GM21825 (cell line): ENCODE measurements around the gene PODXL.
"Not testable (repeated sequence)": the region's sequence is repeated elsewhere in the genome, so short reads cannot be mapped to it uniquely, and the experiment has no call there.

Source experiments
- ATAC-seq: cut with Tn5 transposase; IDR thresholded peaks from one replicate; pipeline ENCODE4 v1.9.1; 2021; ENCODE audit warnings: mild to moderate bottlenecking, moderate library complexity; ENCODE audit not compliant: unreplicated experiment

PODXL gene

GRCh38 chr7:131497454-131497853 lies 59.0 kb downstream of the PODXL start:
- no peak for ATAC-seq

- ATAC-seq: no peak
Measured at GRCh38 chr7:131495669-131496498, 60.5 kb downstream of the PODXL start.

GRCh38 chr7:131494182-131494581 lies 62.2 kb downstream of the PODXL start:
- no peak for ATAC-seq

DNA sequence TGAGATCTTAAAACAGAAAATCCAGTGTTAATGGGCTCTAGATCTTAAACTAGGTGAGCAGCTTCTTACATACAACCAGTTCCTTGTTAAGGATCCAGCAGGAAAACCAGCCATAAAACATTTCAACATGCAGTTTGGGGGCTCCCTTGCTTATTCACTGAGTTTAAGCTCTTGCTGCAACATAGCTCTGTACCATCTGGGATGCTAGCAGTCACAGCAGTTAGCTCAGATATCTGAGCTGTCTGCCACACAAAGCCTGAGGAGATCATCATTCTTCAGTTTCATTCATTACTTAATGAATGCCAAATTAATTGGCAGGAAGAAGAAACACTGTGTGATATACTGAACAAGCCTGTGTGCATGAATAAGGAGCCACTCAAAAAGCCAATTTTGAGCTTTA lies 62.8 kb downstream of the PODXL start:
- ATAC-seq: no peak

DNA sequence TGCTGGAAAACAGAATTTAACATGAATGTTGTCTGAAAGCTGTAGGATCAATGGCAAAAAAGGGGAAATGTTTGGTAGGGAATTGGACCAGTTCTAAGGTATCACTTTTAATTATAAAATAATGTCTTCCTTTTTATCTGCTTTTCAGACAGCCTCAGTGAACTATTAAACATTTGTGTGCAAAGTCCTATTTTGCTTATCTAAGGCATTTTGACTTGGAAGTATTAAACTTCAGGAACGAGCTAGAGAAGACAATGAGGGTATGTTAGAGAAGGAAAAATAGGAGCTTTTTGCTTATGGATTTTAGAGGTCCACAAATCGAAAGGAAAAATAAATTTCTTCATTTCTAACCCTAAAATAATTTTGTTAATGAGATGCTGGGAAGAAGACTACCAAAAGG lies 63.3 kb downstream of the PODXL start:
- no peak for ATAC-seq

GRCh38 chr7:131489881-131490280 lies 66.5 kb downstream of the PODXL start:
- no peak for ATAC-seq

DNA sequence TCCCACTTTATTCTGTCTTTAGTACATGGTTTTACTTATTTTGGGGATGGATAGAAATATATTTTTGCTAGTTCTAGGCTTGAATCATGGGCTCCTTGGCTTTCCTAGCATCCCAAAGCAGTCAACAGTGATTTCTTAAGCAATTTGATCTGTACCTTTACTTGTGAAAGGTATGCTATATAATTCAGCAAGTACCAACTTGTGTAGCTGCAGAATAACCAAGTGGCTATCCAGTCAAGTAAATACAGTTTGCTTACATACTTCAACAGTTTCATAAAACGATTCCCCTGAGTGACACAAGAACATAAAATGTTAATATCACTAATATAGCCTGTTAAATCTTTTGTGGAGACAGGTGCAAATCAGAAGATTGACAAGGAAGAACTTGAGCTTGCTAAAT lies 67.2 kb downstream of the PODXL start:
- ATAC-seq: no peak

DNA sequence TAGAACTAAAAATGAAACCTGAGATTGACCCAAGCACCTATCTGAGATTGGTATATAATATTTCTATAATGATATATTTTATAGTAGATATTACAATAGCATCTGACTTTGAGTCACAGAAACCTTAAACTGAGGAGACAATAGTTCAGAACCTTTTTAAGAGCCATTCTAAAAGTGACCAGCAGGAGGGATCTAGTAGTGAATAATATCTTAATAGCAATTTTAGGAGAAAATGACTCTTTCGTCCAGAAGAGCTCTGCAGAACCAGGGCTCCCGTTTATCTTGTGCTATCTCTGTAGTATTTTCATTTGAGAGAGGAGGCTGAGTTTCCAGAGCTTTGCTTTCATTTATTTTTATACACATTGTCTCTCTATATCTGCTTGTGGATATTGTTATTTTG lies 68.1 kb downstream of the PODXL start:
- ATAC-seq: no peak

DNA sequence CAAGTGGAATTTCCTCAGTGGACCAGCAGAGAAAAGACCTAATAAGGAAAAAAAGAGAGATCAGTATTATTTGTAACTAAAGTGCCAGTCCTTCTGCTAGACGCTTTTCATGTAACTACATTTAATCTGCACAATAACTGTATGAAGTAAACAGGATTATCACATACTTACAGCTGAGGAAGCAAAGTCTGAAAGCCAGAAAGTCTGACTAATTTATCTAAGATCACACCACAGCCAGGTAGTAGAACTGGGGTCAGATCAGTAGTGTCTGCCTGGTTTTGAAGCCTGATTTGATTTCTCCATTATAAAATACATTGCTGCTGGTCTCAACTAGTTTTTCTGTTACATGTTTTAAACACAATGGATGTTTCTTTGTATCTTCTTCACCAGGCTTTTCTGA lies 69.2 kb downstream of the PODXL start:
- ATAC-seq: no peak

- no peak for ATAC-seq
Measured at GRCh38 chr7:131486346-131486745, 70.1 kb downstream of the PODXL start.

DNA sequence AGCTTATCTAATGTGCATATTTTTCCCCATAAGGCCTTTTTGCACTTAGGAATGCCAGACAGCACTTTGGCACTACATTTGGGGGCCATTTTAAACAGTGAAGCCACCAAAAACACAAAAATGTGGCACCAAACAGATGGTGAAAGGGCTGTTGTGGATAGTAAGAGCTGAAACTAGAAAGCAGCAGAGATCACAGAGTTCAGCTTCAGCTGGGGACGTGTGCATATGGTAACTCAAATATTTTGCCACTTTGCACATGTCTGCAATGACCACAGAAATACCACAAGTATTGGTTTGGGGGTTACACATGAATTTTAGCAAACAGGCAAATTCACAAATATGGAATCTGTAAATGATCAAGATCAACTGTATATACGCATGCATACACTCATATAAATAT lies 72.8 kb downstream of the PODXL start:
- ATAC-seq: no peak

- no peak for ATAC-seq
Measured at GRCh38 chr7:131482800-131483199, 73.6 kb downstream of the PODXL start.

GRCh38 chr7:131480384-131481315 lies 75.8 kb downstream of the PODXL start:
- no peak for ATAC-seq

GRCh38 chr7:131476740-131477139 lies 79.7 kb downstream of the PODXL start:
- no peak for ATAC-seq

DNA sequence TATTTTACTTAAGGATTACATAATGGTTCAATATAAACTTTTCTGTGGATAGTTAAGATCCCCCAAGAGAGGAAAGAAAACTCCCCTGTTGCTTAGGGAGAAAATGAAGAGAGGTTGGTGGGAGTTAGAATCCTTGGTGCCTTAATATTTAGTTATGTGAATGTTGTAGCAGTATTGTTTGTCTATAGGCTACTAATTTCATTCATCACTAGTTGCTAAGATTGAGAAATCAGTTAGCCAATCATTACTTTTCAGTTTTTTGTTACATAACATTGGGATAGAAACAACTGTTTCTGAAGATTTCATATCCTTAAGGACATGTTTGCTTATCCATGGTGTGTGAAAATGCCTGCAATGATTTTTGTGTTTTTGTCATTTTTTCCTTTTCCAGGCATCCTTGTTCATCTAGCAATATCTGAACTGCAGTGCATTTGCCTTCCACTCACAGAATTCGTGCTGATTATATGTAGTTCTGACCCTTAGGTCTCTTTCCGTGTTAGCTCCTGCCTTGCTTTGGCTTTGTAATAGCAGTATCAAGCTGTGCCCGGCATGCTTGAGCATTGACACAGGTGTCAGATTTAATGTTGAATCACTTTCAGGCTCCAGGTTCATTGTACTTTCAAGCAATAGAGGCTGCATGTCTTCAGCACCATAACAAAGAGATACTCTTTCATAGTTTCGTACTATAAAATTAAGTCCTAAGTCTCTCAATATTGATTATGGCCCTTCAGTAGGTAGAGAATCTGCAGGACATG lies 85.0 kb downstream of the PODXL start:
- no peak for ATAC-seq

- no peak for ATAC-seq
Measured at GRCh38 chr7:131467788-131468187, 88.6 kb downstream of the PODXL start.

DNA sequence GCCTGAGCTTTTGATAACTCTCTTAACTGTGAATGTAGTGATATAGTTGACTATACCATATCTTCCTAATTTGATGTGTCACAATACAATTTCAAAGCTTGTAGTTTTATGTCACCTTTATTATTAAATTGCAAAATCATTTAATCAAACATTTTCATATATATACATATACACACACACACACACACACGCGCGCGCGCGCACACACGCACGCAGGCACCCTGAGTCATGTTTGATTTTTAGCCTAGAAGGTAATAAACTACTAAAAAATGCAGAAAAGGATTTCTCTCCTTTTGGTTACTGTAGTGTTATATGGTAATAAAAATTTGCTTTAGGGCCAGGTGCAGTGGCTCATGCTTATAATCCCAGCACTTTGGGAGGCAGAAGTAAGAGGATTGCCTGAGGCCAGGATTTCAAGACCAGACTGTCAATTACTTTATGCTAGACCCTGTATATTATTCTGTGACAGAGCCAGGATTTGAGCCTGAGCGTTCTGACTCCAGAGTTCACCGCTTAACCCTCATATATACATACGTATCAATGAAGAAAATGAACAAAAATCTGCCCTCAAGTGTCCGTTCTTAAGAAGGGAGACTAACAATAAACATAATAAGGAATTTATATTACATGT lies 89.6 kb downstream of the PODXL start:
- ATAC-seq: no peak

GRCh38 chr7:131462715-131463114 lies 93.7 kb downstream of the PODXL start:
- ATAC-seq: not testable (repeated sequence)

DNA sequence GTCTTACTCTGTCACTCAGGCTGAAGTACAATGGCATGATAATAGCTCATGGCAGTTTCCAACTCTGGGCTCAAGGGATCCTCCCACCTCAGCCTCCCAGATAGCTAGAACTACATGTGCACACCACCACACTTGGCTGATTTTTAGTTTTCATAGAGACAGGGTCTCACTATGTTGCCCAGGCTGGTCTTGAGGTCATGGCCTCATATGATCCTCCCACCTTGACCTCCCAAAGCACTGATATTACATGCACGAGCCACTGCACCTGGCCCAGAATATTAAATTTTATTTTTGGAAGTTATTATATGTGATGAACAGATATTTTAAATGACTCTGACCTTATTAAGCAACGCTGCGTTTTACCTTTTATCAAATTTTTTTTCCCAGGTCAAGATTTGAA lies 94.4 kb downstream of the PODXL start:
- ATAC-seq: no peak

GRCh38 chr7:131459256-131459655 lies 97.2 kb downstream of the PODXL start:
- no peak for ATAC-seq

GRCh38 chr7:131456338-131456737 lies 100.1 kb downstream of the PODXL start:
- ATAC-seq: no peak
